WERI-Rb-1 (cell line): ENCODE measurements around the gene DNAH10.

Experiments used
- DNase-seq: peaks from one replicate; pipeline ENCODE4 v3.0.0-alpha.2; 2020
- H3K27ac ChIP-seq: fragments of 250-450 bp; sonication (Bioruptor Pico); 2 replicates; pipeline ENCODE4 v1.5.1; 2020; ENCODE audit warnings: mild to moderate bottlenecking, moderate library complexity
- H3K27me3 ChIP-seq: fragments of 250-450 bp; sonication (Bioruptor Pico); 2 replicates; pipeline ENCODE4 v1.5.1; 2021; ENCODE audit warnings: mild to moderate bottlenecking, low read depth, moderate library complexity; ENCODE audit not compliant: insufficient read depth, severe bottlenecking
- H3K36me3 ChIP-seq: fragments of 250-450 bp; sonication (Bioruptor Pico); 2 replicates; pipeline ENCODE4 v1.5.1; 2020; ENCODE audit warnings: mild to moderate bottlenecking, moderate library complexity
- H3K4me3 ChIP-seq: 2 replicates; pipeline ENCODE4 v1.5.1; 2011; ENCODE audit warnings: low read depth, mild to moderate bottlenecking, control low read depth, low read length
- H3K9me3 ChIP-seq: fragments of 250-450 bp; sonication (Bioruptor Pico); 2 replicates; pipeline ENCODE4 v1.5.1; 2021; ENCODE audit warnings: mild to moderate bottlenecking, moderate library complexity; ENCODE audit not compliant: severe bottlenecking
- TF ChIP-seq, protein P1 (sequence below): IDR thresholded peaks from 2 replicates; pipeline ENCODE4 v1.5.1; 2011; ENCODE audit warnings: low read depth, mild to moderate bottlenecking, control low read depth, inconsistent platforms, low read length

The DNAH10 gene

DNA sequence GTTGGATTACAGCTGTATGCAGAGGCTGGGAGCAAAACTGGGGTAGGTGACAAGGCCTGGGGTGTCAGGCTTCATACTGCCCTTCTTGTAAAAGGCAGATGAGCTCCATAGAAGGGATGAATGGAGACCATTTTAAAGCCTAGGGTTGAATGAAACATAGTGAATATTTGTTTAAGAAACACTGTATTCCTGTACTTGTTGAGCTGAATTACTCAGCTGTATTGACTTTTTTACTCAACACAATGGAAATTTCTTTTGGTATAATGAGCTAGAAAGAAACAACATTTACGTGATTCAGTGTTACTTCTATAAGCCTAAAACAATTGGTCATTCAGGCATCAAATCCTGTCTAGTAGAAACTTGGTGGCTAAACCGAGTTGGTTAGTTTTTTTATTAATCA, 35.9 kb upstream of the DNAH10 start:
- DNase-seq = no peak
- Histone ChIP-seq H3K27ac (no peak overlapping the region), H3K9me3 (no peaks in the 10 kb centered on the region), H3K36me3 (peaks cover 57% of the 10 kb centered on the region), H3K4me3 (no peak overlapping the region), H3K27me3 (no peaks in the 10 kb centered on the region)
- TF ChIP-seq, protein P1, sequence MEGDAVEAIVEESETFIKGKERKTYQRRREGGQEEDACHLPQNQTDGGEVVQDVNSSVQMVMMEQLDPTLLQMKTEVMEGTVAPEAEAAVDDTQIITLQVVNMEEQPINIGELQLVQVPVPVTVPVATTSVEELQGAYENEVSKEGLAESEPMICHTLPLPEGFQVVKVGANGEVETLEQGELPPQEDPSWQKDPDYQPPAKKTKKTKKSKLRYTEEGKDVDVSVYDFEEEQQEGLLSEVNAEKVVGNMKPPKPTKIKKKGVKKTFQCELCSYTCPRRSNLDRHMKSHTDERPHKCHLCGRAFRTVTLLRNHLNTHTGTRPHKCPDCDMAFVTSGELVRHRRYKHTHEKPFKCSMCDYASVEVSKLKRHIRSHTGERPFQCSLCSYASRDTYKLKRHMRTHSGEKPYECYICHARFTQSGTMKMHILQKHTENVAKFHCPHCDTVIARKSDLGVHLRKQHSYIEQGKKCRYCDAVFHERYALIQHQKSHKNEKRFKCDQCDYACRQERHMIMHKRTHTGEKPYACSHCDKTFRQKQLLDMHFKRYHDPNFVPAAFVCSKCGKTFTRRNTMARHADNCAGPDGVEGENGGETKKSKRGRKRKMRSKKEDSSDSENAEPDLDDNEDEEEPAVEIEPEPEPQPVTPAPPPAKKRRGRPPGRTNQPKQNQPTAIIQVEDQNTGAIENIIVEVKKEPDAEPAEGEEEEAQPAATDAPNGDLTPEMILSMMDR = no peak

DNA sequence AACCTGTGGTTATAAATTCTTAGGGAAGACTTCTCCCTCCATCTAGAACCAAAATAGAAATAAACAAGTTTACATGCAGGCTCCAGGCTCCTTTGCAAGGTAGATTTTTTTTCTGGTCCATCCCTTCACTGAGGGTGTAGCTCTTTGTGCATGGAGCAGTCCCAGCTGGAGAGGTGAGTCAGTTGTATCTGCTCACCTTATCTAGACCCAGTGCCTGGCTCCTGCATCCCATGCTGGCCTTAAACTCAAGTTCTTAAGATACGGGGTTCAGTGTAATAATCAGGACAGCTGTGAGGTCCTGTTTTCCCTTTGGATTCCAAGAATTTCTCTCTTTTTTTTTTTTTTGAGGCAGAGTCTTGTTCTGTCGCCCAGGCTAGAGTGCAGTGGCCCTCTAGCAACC, 35.1 kb upstream of the DNAH10 start:
- H3K4me3 ChIP-seq = no peak overlapping the region

DNA sequence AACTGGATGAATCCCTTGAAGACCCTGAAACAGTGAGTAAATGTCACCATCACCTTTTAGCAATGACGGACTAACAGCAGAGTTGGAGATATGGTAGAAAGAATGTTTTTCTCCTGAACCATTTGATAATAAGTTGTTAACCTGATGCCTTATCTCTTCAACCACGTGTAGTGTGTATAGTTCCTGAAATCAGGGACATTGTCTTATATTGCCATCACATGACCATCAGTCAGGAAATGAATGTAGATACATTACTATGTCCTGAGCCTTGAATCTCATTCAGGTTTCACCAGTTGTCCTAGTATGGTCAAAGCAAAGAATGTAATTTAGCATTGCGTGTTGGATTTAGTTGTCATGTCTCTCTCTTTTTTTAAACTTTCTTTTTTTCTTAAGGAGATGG, 34.2 kb upstream of the DNAH10 start:
- no peak for DNase-seq
- Histone ChIP-seq H3K27me3 (no peaks in the 10 kb centered on the region), H3K4me3 (no peak overlapping the region), H3K9me3 (no peaks in the 10 kb centered on the region), H3K27ac (no peak overlapping the region), H3K36me3 (peaks cover 56% of the 10 kb centered on the region)
- TF ChIP-seq, protein P1 = no peak

More for the DNA sequence above, 35.1 kb upstream of the DNAH10 start:
- Histone ChIP-seq H3K9me3 (no peaks in the 10 kb centered on the region), H3K36me3 (peaks cover 61% of the 10 kb centered on the region), H3K27me3 (no peaks in the 10 kb centered on the region), H3K27ac (no peak overlapping the region)
- TF ChIP-seq, protein P1 = no peak
- no peak for DNase-seq

DNA sequence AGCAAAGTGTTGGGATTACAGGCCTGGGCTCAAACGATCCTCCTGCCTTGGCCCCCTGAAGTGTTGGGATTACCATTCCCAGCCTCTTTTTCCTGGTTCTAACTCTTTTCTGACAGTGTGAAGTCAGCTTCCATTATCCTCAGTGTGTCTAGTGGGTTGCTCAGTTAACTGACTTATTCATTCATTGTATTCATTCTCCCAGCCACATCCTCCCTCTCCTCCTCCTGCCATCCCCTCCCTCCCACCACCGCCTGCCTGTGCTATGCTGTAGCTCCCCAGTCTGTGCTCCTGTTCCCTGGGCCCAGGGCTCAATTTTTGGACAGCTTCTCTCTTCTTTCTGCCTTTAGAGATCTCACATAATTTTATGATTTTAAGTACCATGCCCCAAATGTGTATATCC, 30.5 kb upstream of the DNAH10 start:
- H3K4me3 ChIP-seq = no peak overlapping the region
- H3K27me3 ChIP-seq = no peaks in the 10 kb centered on the region
- TF ChIP-seq, protein P1 = no peak
- no peaks in the 10 kb centered on the region for H3K9me3 ChIP-seq
- peaks cover 56% of the 10 kb centered on the region for H3K36me3 ChIP-seq
- H3K27ac ChIP-seq = no peak overlapping the region
- no peak for DNase-seq

DNA sequence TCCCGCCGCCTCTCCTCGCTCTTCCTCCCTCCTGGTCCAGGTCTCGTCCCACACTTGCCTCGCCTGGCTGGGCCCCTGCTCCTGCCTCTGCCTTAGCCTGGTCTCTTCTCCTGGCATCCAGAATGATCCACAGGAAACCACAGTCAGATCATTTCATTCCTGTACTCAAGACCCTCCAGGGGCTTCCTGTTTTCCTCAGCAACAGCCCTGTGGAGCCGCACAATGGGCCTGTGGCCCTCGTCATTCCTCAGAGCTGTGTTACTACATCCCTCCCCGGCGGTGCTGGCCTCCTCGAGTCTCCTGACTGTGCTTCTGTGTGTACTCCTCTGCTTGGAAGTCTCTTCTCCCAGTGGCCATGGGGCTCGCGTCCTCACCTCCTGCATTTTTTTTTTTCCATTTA, 29.9 kb upstream of the DNAH10 start:
- no peak for DNase-seq
- Histone ChIP-seq H3K27ac (no peak overlapping the region), H3K9me3 (no peaks in the 10 kb centered on the region), H3K36me3 (peaks cover 60% of the 10 kb centered on the region), H3K27me3 (no peaks in the 10 kb centered on the region), H3K4me3 (no peak overlapping the region)
- TF ChIP-seq, protein P1 = no peak

DNA sequence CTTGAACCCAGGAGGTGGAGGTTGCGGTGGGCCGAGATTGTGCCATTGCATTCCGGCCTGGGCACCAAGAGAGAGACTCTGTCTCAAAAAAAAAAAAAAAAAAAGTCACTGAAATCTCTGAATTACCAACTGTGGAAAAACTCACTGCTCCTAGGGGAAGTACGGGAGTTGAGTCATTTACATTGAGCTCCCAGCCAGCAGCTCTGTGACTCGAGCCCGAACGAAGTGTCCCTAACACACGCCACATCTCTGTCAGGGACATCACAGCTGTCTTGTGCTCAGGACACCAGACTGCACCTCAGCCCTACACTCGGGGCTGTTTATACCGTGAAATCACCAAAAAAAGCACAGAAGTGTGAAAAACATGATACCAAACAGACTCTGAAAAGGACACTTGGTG, 28.9 kb upstream of the DNAH10 start:
- no peak for DNase-seq
- TF ChIP-seq, protein P1 = no peak
- Histone ChIP-seq H3K27ac (no peak overlapping the region), H3K36me3 (peaks cover 56% of the 10 kb centered on the region), H3K27me3 (no peaks in the 10 kb centered on the region), H3K9me3 (no peaks in the 10 kb centered on the region), H3K4me3 (no peak overlapping the region)
